Ascending aorta (tissue), 2 donors: ENCODE measurements around the gene AURKAIP1. TPM values are rescaled to one million over a fixed set of nuclear protein-coding genes. Genes with fewer than 3 reads are reported as not detected.

Experiments used
- DNase-seq, 2 donors: peaks; one replicate each; pipeline ENCODE4 v3.0.0-alpha.2; 2019; ENCODE audit warnings: low spot score in 2 of 2
- H3K27ac ChIP-seq, 2 donors: fragments of 200-600 bp; sonication (generic); one replicate each; pipeline ENCODE4 v1.5.1; 2016 to 2017; ENCODE audit warnings: mild to moderate bottlenecking in 1 of 2
- H3K27me3 ChIP-seq: fragments of 200-600 bp; sonication (generic); one replicate; pipeline ENCODE4 v1.5.1; 2017
- H3K36me3 ChIP-seq, 2 donors: fragments of 200-600 bp; sonication (generic); one replicate each; pipeline ENCODE4 v1.5.1; 2016
- H3K4me1 ChIP-seq, 2 donors: fragments of 200-600 bp; sonication (generic); one replicate each; pipeline ENCODE4 v1.5.1; 2016 to 2017; ENCODE audit warnings: mild to moderate bottlenecking in 1 of 2
- H3K4me3 ChIP-seq, 2 donors: fragments of 200-600 bp; sonication (generic); one replicate each; pipeline ENCODE4 v1.5.1; 2016 to 2017; ENCODE audit warnings: mild to moderate bottlenecking in 1 of 2
- H3K9me3 ChIP-seq, 2 donors: fragments of 200-600 bp; sonication (generic); one replicate each; pipeline ENCODE4 v1.5.1; 2016
- CTCF ChIP-seq, 3 experiments: fragments of 200-600 bp in 2 of 3; fragments of 450-650 bp in 1 of 3; sonication (generic) in 2 of 3; IDR thresholded peaks; one replicate each; pipeline ENCODE4 v1.5.1; 2016 to 2019; ENCODE audit warnings: antibody characterized with exemption in 3 of 3, mild to moderate bottlenecking in 1 of 3, moderate library complexity in 1 of 3
- intact Hi-C: fragments of 100-400 bp; cut with DNase I; formaldehyde crosslinking; loops from one replicate; pipeline ENCODE4 v1.15.1; 2023
- total RNA-seq: library from RNA; depleted of rRNA; stranded (reverse); fragments of >200 nt; gene quantifications from one replicate; pipeline ENCODE4 v1.1.0, GENCODE V29; 2016

Gene AURKAIP1
- total RNA-seq, 1 donor from 2014 or later, result 247 TPM

GRCh38 chr1:1336931-1337792 lies 37.8 kb downstream of the AURKAIP1 start:
- Histone ChIP-seq H3K36me3 (peaks cover 49 to 60% of the 10 kb centered on the region in 2 donors), H3K27me3 (no peaks in the 10 kb centered on the region), H3K9me3 (no peaks in the 10 kb centered on the region), H3K27ac (no peak overlapping the region), H3K4me1 (no peaks in the 10 kb centered on the region), H3K4me3 (no peak overlapping the region)
- intact Hi-C loops, result no loop called here
- DNase-seq, result no peak
- TF ChIP-seq CTCF (IDR thresholded peaks at IDR 0.05), result no peak

- Histone ChIP-seq H3K27ac (no peak overlapping the region), H3K4me1 (no peaks in the 10 kb centered on the region), H3K9me3 (no peaks in the 10 kb centered on the region), H3K36me3 (peaks cover 42 to 55% of the 10 kb centered on the region in 2 donors), H3K4me3 (no peak overlapping the region), H3K27me3 (no peaks in the 10 kb centered on the region)
- TF ChIP-seq CTCF (IDR thresholded peaks at IDR 0.05), result no peak
- no peak for DNase-seq
- intact Hi-C loops, result no loop called here
Measured at GRCh38 chr1:1336446-1336845, 38.6 kb downstream of the AURKAIP1 start.

GRCh38 chr1:1335792-1336248 lies 39.2 kb downstream of the AURKAIP1 start:
- no peak for TF ChIP-seq CTCF (IDR thresholded peaks at IDR 0.05)
- DNase-seq, result no peak
- intact Hi-C loops, result no loop called here
- Histone ChIP-seq H3K27me3 (no peaks in the 10 kb centered on the region), H3K27ac (no peak overlapping the region), H3K36me3 (peaks cover 42 to 49% of the 10 kb centered on the region in 2 donors), H3K4me3 (no peak overlapping the region), H3K9me3 (no peaks in the 10 kb centered on the region), H3K4me1 (no peaks in the 10 kb centered on the region)

GRCh38 chr1:1335283-1335682 lies 39.7 kb downstream of the AURKAIP1 start:
- Histone ChIP-seq H3K27me3 (no peaks in the 10 kb centered on the region), H3K4me1 (no peaks in the 10 kb centered on the region), H3K4me3 (no peak overlapping the region), H3K36me3 (peaks cover 40 to 45% of the 10 kb centered on the region in 2 donors), H3K27ac (no peak overlapping the region), H3K9me3 (no peaks in the 10 kb centered on the region)
- no peak for TF ChIP-seq CTCF (IDR thresholded peaks at IDR 0.05)
- DNase-seq, result no peak
- intact Hi-C loops, result no loop called here

GRCh38 chr1:1334835-1335234 lies 40.2 kb downstream of the AURKAIP1 start:
- no peaks in the 10 kb centered on the region for H3K9me3 ChIP-seq
- DNase-seq, result no peak
- H3K27me3 ChIP-seq, result no peaks in the 10 kb centered on the region
- H3K4me3 ChIP-seq, result no peak overlapping the region
- intact Hi-C loops, result no loop called here
- no peak for TF ChIP-seq CTCF (IDR thresholded peaks at IDR 0.05)
- no peaks in the 10 kb centered on the region for H3K4me1 ChIP-seq
- no peak overlapping the region for H3K27ac ChIP-seq
- H3K36me3 ChIP-seq, result peaks cover 36 to 41% of the 10 kb centered on the region in 2 donors
